Mammary epithelial cell (primary cell): ENCODE results near the gene C1QBP.

Experiments used
- EZH2 ChIP-seq: IDR thresholded peaks from 2 replicates; pipeline ENCODE4 v1.6.1; 2012; ENCODE audit warnings: low read length, inconsistent platforms, borderline replicate concordance
- TF ChIP-seq, protein P1 (sequence below), 2 donors: IDR thresholded peaks in 1 of 2; conservative IDR thresholded peaks in 1 of 2; 2 replicates each; pipeline ENCODE4 v1.5.1; 2011 to 2012; ENCODE audit warnings: inconsistent platforms in 2 of 2, low read length in 2 of 2, mild to moderate bottlenecking in 2 of 2, control low read depth in 1 of 2, low read depth in 1 of 2; ENCODE audit not compliant: insufficient read depth in 1 of 2; ENCODE audit errors: extremely low read depth in 1 of 2

- TF ChIP-seq, protein P1, sequence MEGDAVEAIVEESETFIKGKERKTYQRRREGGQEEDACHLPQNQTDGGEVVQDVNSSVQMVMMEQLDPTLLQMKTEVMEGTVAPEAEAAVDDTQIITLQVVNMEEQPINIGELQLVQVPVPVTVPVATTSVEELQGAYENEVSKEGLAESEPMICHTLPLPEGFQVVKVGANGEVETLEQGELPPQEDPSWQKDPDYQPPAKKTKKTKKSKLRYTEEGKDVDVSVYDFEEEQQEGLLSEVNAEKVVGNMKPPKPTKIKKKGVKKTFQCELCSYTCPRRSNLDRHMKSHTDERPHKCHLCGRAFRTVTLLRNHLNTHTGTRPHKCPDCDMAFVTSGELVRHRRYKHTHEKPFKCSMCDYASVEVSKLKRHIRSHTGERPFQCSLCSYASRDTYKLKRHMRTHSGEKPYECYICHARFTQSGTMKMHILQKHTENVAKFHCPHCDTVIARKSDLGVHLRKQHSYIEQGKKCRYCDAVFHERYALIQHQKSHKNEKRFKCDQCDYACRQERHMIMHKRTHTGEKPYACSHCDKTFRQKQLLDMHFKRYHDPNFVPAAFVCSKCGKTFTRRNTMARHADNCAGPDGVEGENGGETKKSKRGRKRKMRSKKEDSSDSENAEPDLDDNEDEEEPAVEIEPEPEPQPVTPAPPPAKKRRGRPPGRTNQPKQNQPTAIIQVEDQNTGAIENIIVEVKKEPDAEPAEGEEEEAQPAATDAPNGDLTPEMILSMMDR (conservative IDR thresholded peaks at IDR 0.05 in 1 of 2, IDR thresholded peaks at IDR 0.05 in 1 of 2; ENCODE audit: extremely low read depth in 1 of 2, insufficient read depth in 1 of 2, low read depth in 1 of 2, low read length in 2 of 2), result no peak
- no peak for TF ChIP-seq EZH2
Measured at GRCh38 chr17:5486206-5487124, 47.5 kb upstream of the C1QBP start, which contains the start of gene MIS12.
